ENCODE data around the gene PSMD13.

PSMD13 gene

GRCh38 chr11:298406-299065 is 61.8 kb downstream of the PSMD13 start:
- H3K4me3 ChIP-seq (ENCODE audit: low read depth, low read length) = no peak overlapping the region
- TF ChIP-seq CTCF (IDR thresholded peaks at IDR 0.05; ENCODE audit: low read depth, low read length) = no peak

GRCh38 chr11:299081-299891 is 62.5 kb downstream of the PSMD13 start, which contains the start of gene IFITM5:
IFITM5 (minus strand) TSS chr11:299526; CDS start chr11:299490, 36 bp downstream.
- no peak within 1 kb of the TSS for H3K4me3 ChIP-seq (ENCODE audit: low read depth, low read length)
- TF ChIP-seq CTCF (IDR thresholded peaks at IDR 0.05; ENCODE audit: low read depth, low read length) = no peak

GRCh38 chr11:299951-300735 is 63.4 kb downstream of the PSMD13 start:
- TF ChIP-seq CTCF (IDR thresholded peaks at IDR 0.05; ENCODE audit: low read depth, low read length) = peak; percentile 17; the same call in 1 of the 2 replicates
- H3K4me3 ChIP-seq (ENCODE audit: low read depth, low read length) = no peak overlapping the region

Data from WI38 (cell line).